Progenitor cell of endocrine pancreas (in vitro differentiated cells): ENCODE data around the gene MCTP1. TPM values are rescaled to one million over a fixed set of nuclear protein-coding genes. Genes with fewer than 3 reads are reported as not detected.

Source experiments
- DNase-seq: peaks from one replicate; pipeline ENCODE4 v3.0.0; 2021; ENCODE audit warnings: low spot score; ENCODE audit not compliant: unreplicated experiment
- H3K27ac Mint-ChIP-seq: 2 replicates; pipeline ENCODE4 v1.8.0; 2021; ENCODE audit warnings: mild to moderate bottlenecking, moderate library complexity, mixed read lengths
- H3K27me3 Mint-ChIP-seq: 2 replicates; pipeline ENCODE4 v1.8.0; 2021; ENCODE audit warnings: mixed read lengths
- H3K36me3 Mint-ChIP-seq: 2 replicates; pipeline ENCODE4 v1.8.0; 2022; ENCODE audit warnings: mixed read lengths; ENCODE audit not compliant: insufficient read depth
- H3K4me1 Mint-ChIP-seq: 2 replicates; pipeline ENCODE4 v1.8.0; 2021; ENCODE audit warnings: low read depth, mixed read lengths
- H3K4me3 Mint-ChIP-seq: 2 replicates; pipeline ENCODE4 v1.8.0; 2021; ENCODE audit warnings: low read depth, mild to moderate bottlenecking, moderate library complexity, mixed read lengths
- H3K9me3 Mint-ChIP-seq: 2 replicates; pipeline ENCODE4 v1.8.0; 2021; ENCODE audit warnings: low read depth, mixed read lengths
- total RNA-seq: library from RNA; stranded (reverse); gene quantifications from 2 replicates; pipeline ENCODE4 v1.2.1, GENCODE V29; 2021
- TF ChIP-seq, protein P1 (sequence below): fragments of 200-600 bp; sonication (generic); IDR thresholded peaks from one replicate; pipeline ENCODE4 v1.5.0; 2021; ENCODE audit warnings: antibody characterized with exemption, mild to moderate bottlenecking; ENCODE audit not compliant: unreplicated experiment

The MCTP1 gene
- total RNA-seq, 1 donor from 2014 or later, result 1.7 TPM

DNA sequence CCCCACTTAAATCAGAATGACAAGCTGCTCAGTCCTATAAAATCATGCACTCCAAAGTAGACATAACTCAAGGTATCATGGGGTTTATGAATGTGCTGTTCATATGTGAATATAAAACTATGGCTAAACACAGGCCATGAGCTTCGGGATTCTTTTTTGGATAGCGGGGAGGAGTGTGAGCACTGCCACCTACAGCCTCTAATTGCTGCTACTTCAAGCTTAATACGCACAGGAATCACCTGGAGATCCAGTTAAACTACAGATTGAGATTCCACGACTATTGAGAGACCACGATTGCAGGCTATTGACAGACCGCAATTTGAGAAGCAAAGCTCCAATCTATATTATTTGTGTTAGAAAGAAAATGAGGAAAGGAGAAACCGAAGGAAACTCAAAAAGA, 231.6 kb downstream of the MCTP1 start:
- Mint-ChIP-seq H3K36me3 (no peaks in the 10 kb centered on the region), H3K4me1 (no peaks in the 10 kb centered on the region), H3K27ac (no peak overlapping the region), H3K9me3 (no peaks in the 10 kb centered on the region), H3K4me3 (no peak overlapping the region), H3K27me3 (no peaks in the 10 kb centered on the region)
- TF ChIP-seq, protein P1, sequence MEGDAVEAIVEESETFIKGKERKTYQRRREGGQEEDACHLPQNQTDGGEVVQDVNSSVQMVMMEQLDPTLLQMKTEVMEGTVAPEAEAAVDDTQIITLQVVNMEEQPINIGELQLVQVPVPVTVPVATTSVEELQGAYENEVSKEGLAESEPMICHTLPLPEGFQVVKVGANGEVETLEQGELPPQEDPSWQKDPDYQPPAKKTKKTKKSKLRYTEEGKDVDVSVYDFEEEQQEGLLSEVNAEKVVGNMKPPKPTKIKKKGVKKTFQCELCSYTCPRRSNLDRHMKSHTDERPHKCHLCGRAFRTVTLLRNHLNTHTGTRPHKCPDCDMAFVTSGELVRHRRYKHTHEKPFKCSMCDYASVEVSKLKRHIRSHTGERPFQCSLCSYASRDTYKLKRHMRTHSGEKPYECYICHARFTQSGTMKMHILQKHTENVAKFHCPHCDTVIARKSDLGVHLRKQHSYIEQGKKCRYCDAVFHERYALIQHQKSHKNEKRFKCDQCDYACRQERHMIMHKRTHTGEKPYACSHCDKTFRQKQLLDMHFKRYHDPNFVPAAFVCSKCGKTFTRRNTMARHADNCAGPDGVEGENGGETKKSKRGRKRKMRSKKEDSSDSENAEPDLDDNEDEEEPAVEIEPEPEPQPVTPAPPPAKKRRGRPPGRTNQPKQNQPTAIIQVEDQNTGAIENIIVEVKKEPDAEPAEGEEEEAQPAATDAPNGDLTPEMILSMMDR, result no peak
- DNase-seq, result no peak

DNA sequence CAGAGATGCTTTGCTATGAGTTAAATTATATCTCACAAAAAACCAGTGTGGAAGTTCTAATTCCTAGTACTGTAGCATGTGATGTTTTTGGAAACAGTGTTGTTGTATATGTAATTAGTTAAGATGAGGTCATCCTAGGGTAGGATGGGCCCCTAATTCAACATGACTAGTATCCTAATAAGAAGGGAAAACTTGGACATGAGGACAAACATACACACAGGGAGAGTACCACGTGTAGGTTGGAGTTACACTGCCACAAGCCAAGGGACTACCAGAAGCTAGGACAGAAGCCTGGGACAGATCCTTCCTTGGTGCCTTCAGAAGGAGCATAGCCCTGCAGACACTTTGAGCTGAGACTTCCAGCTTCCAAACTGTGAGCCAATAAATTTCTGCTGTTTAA, 234.2 kb downstream of the MCTP1 start:
- Mint-ChIP-seq H3K4me1 (no peaks in the 10 kb centered on the region), H3K9me3 (no peaks in the 10 kb centered on the region), H3K36me3 (no peaks in the 10 kb centered on the region), H3K27ac (no peak overlapping the region), H3K4me3 (no peak overlapping the region), H3K27me3 (no peaks in the 10 kb centered on the region)
- DNase-seq, result no peak
- TF ChIP-seq, protein P1, result no peak

DNA sequence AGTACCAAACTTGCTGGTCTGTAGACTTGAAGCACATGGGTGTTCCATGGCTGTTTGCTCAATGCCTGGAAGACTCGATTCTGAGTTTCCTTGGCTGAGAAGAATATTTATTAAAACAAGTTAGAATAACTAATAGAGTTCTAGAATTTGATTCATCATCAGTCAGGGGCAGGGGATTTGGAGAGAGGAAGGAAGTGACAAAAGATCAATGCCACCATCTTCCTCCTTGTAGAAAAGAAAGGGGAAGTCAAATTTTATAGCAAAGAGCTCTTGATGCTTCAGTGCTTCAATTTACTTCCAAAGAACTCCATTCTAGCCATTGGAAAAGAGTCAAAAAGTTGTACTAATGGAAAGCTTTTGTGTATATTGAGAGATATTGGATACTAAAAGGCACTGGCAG, 236.3 kb downstream of the MCTP1 start:
- Mint-ChIP-seq H3K27me3 (no peaks in the 10 kb centered on the region), H3K4me3 (no peak overlapping the region), H3K27ac (no peak overlapping the region), H3K4me1 (no peaks in the 10 kb centered on the region), H3K36me3 (no peaks in the 10 kb centered on the region), H3K9me3 (no peaks in the 10 kb centered on the region)
- TF ChIP-seq, protein P1, result no peak
- no peak for DNase-seq

DNA sequence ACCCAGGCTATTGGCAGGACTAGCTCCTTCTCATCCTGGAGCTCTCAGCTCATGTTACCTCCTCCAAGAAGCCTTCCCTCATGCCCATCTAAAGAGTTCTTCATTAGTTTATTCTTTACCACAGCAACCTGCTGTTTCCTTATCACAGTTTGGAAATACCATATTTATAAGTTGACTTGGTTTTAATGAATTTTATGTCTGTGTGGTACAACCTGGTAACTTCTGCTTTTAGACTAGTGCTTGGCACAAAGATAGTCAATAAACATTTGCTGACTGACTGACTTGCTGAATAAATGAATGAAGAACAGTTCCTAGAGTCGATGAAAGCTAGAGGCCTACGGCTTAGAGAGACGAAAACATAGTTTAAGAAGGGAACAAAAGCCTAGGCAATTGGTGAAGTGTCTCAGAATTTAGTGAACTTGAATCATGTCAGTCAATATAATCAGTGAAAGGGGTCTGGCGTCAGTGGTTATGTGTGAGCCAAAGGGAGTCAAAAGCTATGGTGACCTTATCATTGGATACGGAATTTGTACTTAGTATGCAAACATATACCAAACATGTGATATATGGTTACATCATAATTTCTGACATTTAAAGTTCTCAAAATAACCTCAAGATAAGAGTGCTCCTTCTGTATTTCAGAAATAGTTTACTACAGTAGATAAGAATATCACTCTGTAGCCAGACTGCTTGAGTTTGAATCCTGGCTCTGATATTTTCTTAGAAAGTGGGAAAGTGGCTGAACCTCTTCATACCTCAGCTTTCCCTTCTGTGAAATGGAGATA, 239.5 kb downstream of the MCTP1 start:
- H3K4me3 Mint-ChIP-seq, result no peak overlapping the region

DNA sequence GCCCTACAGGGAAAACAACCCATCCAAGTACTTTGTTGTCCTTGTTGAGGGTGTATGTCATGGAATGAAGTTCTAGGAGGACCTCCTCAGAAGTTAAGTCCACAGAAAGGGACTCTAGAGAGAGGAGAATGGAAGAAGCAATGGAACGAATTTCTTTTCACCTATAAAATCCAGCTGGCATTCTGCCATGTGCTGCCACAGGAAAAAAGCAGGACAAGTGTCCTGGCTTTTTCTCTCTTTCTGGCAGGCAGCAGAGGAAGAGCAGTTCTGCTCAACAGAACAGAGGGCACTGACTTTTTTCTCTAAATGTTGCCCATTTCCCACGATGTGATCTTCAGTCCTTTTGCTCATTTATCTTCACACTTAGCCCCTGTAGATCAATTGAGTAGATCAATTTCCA, 240.8 kb downstream of the MCTP1 start:
- Mint-ChIP-seq H3K36me3 (no peaks in the 10 kb centered on the region), H3K4me1 (peaks cover 3% of the 10 kb centered on the region), H3K9me3 (no peaks in the 10 kb centered on the region), H3K27me3 (no peaks in the 10 kb centered on the region), H3K4me3 (no peak overlapping the region), H3K27ac (no peak overlapping the region)
- TF ChIP-seq, protein P1, result no peak
- DNase-seq, result no peak

More for the DNA sequence above, 239.5 kb downstream of the MCTP1 start:
- H3K27me3 Mint-ChIP-seq, result no peaks in the 10 kb centered on the region
- H3K4me1 Mint-ChIP-seq, result no peaks in the 10 kb centered on the region
- TF ChIP-seq, protein P1, result no peak
- H3K9me3 Mint-ChIP-seq, result no peaks in the 10 kb centered on the region
- no peak overlapping the region for H3K27ac Mint-ChIP-seq
- no peaks in the 10 kb centered on the region for H3K36me3 Mint-ChIP-seq
- no peak for DNase-seq
